Ramos (cell line): ENCODE measurements around the gene RIPK1.
"Not testable (repeated sequence)": the region's sequence is repeated elsewhere in the genome, so short reads cannot be mapped to it uniquely, and the experiment has no call there.

Experiments
- in situ Hi-C: fragments of 300-500 bp; cut with MboI; formaldehyde crosslinking; loops from one replicate; pipeline ENCODE4 v1.14.3; 2022; ENCODE audit warnings: low sequenced_read_pairs; ENCODE audit not compliant: unreplicated experiment

Gene RIPK1

GRCh38 chr6:3156184-3157130 lies 88.2 kb downstream of the RIPK1 start:
- in situ Hi-C loops, result not testable (repeated sequence)

GRCh38 chr6:3157131-3157933 lies 89.0 kb downstream of the RIPK1 start, which contains the start of gene TUBB2A:
TUBB2A (minus strand) TSS chr6:3157544; CDS start chr6:3157463, 81 bp downstream.
- in situ Hi-C loops, result no loop called here

GRCh38 chr6:3159805-3160781 lies 91.8 kb downstream of the RIPK1 start:
- in situ Hi-C loops, result no loop called here

- in situ Hi-C loops, result no loop called here
Measured at GRCh38 chr6:3162067-3162497, 93.8 kb downstream of the RIPK1 start.

- in situ Hi-C loops, result no loop called here
Measured at GRCh38 chr6:3162565-3163247, 94.4 kb downstream of the RIPK1 start.

GRCh38 chr6:3163248-3163594 lies 94.9 kb downstream of the RIPK1 start:
- in situ Hi-C loops, result no loop called here

GRCh38 chr6:3164388-3164787 lies 96.1 kb downstream of the RIPK1 start:
- in situ Hi-C loops, result no loop called here
